ENCODE measurements around the gene PIGR. TPM values are rescaled to one million over a fixed set of nuclear protein-coding genes. Genes with fewer than 3 reads are reported as not detected.

Gene PIGR
- total and polyA plus RNA-seq, 2 experiments from 2014 or later, result not detected

- no peaks in the 10 kb centered on the region for H3K9me3 ChIP-seq (ENCODE audit: low read depth)
- no peaks in the 10 kb centered on the region for H3K36me3 ChIP-seq
- H3K27me3 ChIP-seq, result peaks cover 6% of the 10 kb centered on the region
- H3K27ac ChIP-seq, result no peak overlapping the region
- H3K4me1 ChIP-seq (ENCODE audit: low read depth), result no peaks in the 10 kb centered on the region
- TF ChIP-seq CTCF (IDR thresholded peaks at IDR 0.05; ENCODE audit: low read depth, low read length), result no peak
- peak in 1 of 2 donors; percentile 55 for DNase-seq (ENCODE audit: low read depth in 1 of 2, low spot score in 1 of 2)
- H3K4me3 ChIP-seq, result no peak overlapping the region
These were observed 48.0 kb downstream of the PIGR start for GRCh38 chr1:206898089-206898914.

GRCh38 chr1:206897175-206897574, 49.1 kb downstream of the PIGR start, which contains the start of gene IL24:
Gene IL24 (plus strand): TSS chr1:206897443. CDS start chr1:206897833, 390 bp downstream.
- H3K27ac ChIP-seq, result no peak within 1 kb of the TSS
- H3K36me3 ChIP-seq, result no peaks in the 10 kb centered on the region
- H3K27me3 ChIP-seq, result no peaks in the 10 kb centered on the region
- DNase-seq (ENCODE audit: low read depth in 1 of 2, low spot score in 1 of 2), result no peak
- TF ChIP-seq CTCF (IDR thresholded peaks at IDR 0.05; ENCODE audit: low read depth, low read length), result no peak
- H3K9me3 ChIP-seq (ENCODE audit: low read depth), result no peaks in the 10 kb centered on the region
- no peaks in the 10 kb centered on the region for H3K4me1 ChIP-seq (ENCODE audit: low read depth)
- no peak within 1 kb of the TSS for H3K4me3 ChIP-seq

GRCh38 chr1:206896261-206896660, 50.0 kb downstream of the PIGR start:
- Histone ChIP-seq H3K27me3 (no peaks in the 10 kb centered on the region), H3K27ac (no peak overlapping the region)
- no peak for TF ChIP-seq CTCF (IDR thresholded peaks at IDR 0.05; ENCODE audit: low read depth, low read length)

GRCh38 chr1:206895837-206896242, 50.4 kb downstream of the PIGR start:
- DNase-seq (ENCODE audit: low read depth in 1 of 2, low spot score in 1 of 2), result peak in 1 of 2 donors; percentile 69
- TF ChIP-seq CTCF (IDR thresholded peaks at IDR 0.05; ENCODE audit: low read depth, low read length), result no peak
- no peaks in the 10 kb centered on the region for H3K4me1 ChIP-seq (ENCODE audit: low read depth)
- H3K27ac ChIP-seq, result no peak overlapping the region
- H3K4me3 ChIP-seq, result no peak overlapping the region
- no peaks in the 10 kb centered on the region for H3K36me3 ChIP-seq
- no peaks in the 10 kb centered on the region for H3K9me3 ChIP-seq (ENCODE audit: low read depth)
- H3K27me3 ChIP-seq, result no peaks in the 10 kb centered on the region

More at GRCh38 chr1:206896261-206896660, 50.0 kb downstream of the PIGR start:
- H3K36me3 ChIP-seq, result no peaks in the 10 kb centered on the region
- DNase-seq (ENCODE audit: low read depth in 1 of 2, low spot score in 1 of 2), result no peak
- no peaks in the 10 kb centered on the region for H3K4me1 ChIP-seq (ENCODE audit: low read depth)
- no peak overlapping the region for H3K4me3 ChIP-seq
- H3K9me3 ChIP-seq (ENCODE audit: low read depth), result no peaks in the 10 kb centered on the region

- H3K4me1 ChIP-seq (ENCODE audit: low read depth), result no peaks in the 10 kb centered on the region
- no peak overlapping the region for H3K4me3 ChIP-seq
- no peak for TF ChIP-seq CTCF (IDR thresholded peaks at IDR 0.05; ENCODE audit: low read depth, low read length)
- H3K27ac ChIP-seq, result no peak overlapping the region
- no peak for DNase-seq (ENCODE audit: low read depth in 1 of 2, low spot score in 1 of 2)
- H3K27me3 ChIP-seq, result no peaks in the 10 kb centered on the region
- H3K36me3 ChIP-seq, result no peaks in the 10 kb centered on the region
- no peaks in the 10 kb centered on the region for H3K9me3 ChIP-seq (ENCODE audit: low read depth)
These were observed 50.9 kb downstream of the PIGR start for GRCh38 chr1:206895325-206895724.

Data from cardiac muscle cell (in vitro differentiated cells and primary cell).